ENCODE measurements around the gene SH2D1B. TPM values are rescaled to one million over a fixed set of nuclear protein-coding genes. Genes with fewer than 3 reads are reported as not detected.

SH2D1B gene
- total and polyA plus RNA-seq, 4 experiments from 2014 or later: 0.23 TPM; not detected in 3

GRCh38 chr1:162389971-162390370 lies 22.0 kb downstream of the SH2D1B start:
- Mint-ChIP-seq H3K36me3 (no peaks in the 10 kb centered on the region), H3K27ac (no peak overlapping the region), H3K4me3 (no peak overlapping the region), H3K4me1 (peaks cover 0 to 6% (median 0%) of the 10 kb centered on the region in 4 donors), H3K9me3 (no peaks in the 10 kb centered on the region), H3K27me3 (peaks cover 7 to 20% of the 10 kb centered on the region in 2 donors)
- H3K4me3 ChIP-seq (ENCODE audit: low read length in 2 of 2): no peak overlapping the region
- intact Hi-C loops (cut with micrococcal nuclease): loop anchor here (5.0 kb wide), 2 partner anchors 528 to 598 kb away; no protein-coding TSS in a partner anchor
- H3K9me3 ChIP-seq (ENCODE audit: control insufficient read depth in 1 of 2, low read length in 2 of 2): no peaks in the 10 kb centered on the region
- ChIA-PET POLR2A (ENCODE audit: partially characterized antibody) (no interaction called here), CTCF (ENCODE audit: partially characterized antibody) (interaction anchor here (1.4 kb wide), 1 partner anchor 11 kb away, joined by 3 read pairs; no protein-coding TSS in a partner anchor)
- no peaks in the 10 kb centered on the region for H3K36me3 ChIP-seq (ENCODE audit: insufficient read depth, low read length)
- no peaks in the 10 kb centered on the region for H3K27me3 ChIP-seq (ENCODE audit: insufficient read depth, low read length)
- no peaks in the 10 kb centered on the region for H3K4me1 ChIP-seq (ENCODE audit: insufficient read depth, low read length)
- no peak overlapping the region for H3K27ac ChIP-seq (ENCODE audit: low read depth, low read length)
- no peak for DNase-seq

- ChIA-PET CTCF (ENCODE audit: partially characterized antibody) (interaction anchor here (0.8 to 1.4 kb wide), 2 partner anchors 12 to 333 kb away, joined by 3 read pairs; no protein-coding TSS in a partner anchor), POLR2A (ENCODE audit: partially characterized antibody) (no interaction called here)
- no peaks in the 10 kb centered on the region for H3K36me3 ChIP-seq (ENCODE audit: insufficient read depth, low read length)
- no peak overlapping the region for H3K4me3 ChIP-seq (ENCODE audit: low read length in 2 of 2)
- no peak overlapping the region for H3K4me3 Mint-ChIP-seq
- no peaks in the 10 kb centered on the region for H3K4me1 ChIP-seq (ENCODE audit: insufficient read depth, low read length)
- no peak overlapping the region for H3K27ac ChIP-seq (ENCODE audit: low read depth, low read length)
- H3K9me3 ChIP-seq (ENCODE audit: control insufficient read depth in 1 of 2, low read length in 2 of 2): no peaks in the 10 kb centered on the region
- no peaks in the 10 kb centered on the region for H3K27me3 ChIP-seq (ENCODE audit: insufficient read depth, low read length)
- peaks cover 0 to 6% (median 0%) of the 10 kb centered on the region in 4 donors for H3K4me1 Mint-ChIP-seq
- H3K9me3 Mint-ChIP-seq: no peaks in the 10 kb centered on the region
- intact Hi-C loops (cut with micrococcal nuclease): no loop called here
- no peak for DNase-seq
- H3K27ac Mint-ChIP-seq: no peak overlapping the region
- peaks cover 7 to 20% of the 10 kb centered on the region in 2 donors for H3K27me3 Mint-ChIP-seq
- H3K36me3 Mint-ChIP-seq: no peaks in the 10 kb centered on the region
Observed at GRCh38 chr1:162389021-162389818, 22.7 kb downstream of the SH2D1B start.

- no peaks in the 10 kb centered on the region for H3K9me3 Mint-ChIP-seq
- H3K27me3 Mint-ChIP-seq: peaks cover 8 to 20% of the 10 kb centered on the region in 2 donors
- H3K4me3 Mint-ChIP-seq: no peak overlapping the region
- no peak overlapping the region for H3K27ac ChIP-seq (ENCODE audit: low read depth, low read length)
- no peaks in the 10 kb centered on the region for H3K4me1 ChIP-seq (ENCODE audit: insufficient read depth, low read length)
- intact Hi-C loops (cut with micrococcal nuclease): no loop called here
- ChIA-PET CTCF (ENCODE audit: partially characterized antibody) (no interaction called here), POLR2A (ENCODE audit: partially characterized antibody) (no interaction called here)
- no peak overlapping the region for H3K27ac Mint-ChIP-seq
- H3K4me3 ChIP-seq (ENCODE audit: low read length in 2 of 2): no peak overlapping the region
- no peaks in the 10 kb centered on the region for H3K36me3 ChIP-seq (ENCODE audit: insufficient read depth, low read length)
- DNase-seq: no peak
- H3K4me1 Mint-ChIP-seq: peaks cover 0 to 6% (median 0%) of the 10 kb centered on the region in 4 donors
- H3K27me3 ChIP-seq (ENCODE audit: insufficient read depth, low read length): no peaks in the 10 kb centered on the region
- H3K9me3 ChIP-seq (ENCODE audit: control insufficient read depth in 1 of 2, low read length in 2 of 2): no peaks in the 10 kb centered on the region
- no peaks in the 10 kb centered on the region for H3K36me3 Mint-ChIP-seq
Observed at GRCh38 chr1:162388615-162389014, 23.3 kb downstream of the SH2D1B start.

- H3K9me3 ChIP-seq (ENCODE audit: control insufficient read depth in 1 of 2, low read length in 2 of 2): no peaks in the 10 kb centered on the region
- H3K4me3 ChIP-seq (ENCODE audit: low read length in 2 of 2): no peak overlapping the region
- no peaks in the 10 kb centered on the region for H3K27me3 ChIP-seq (ENCODE audit: insufficient read depth, low read length)
- Mint-ChIP-seq H3K4me3 (no peak overlapping the region), H3K4me1 (peaks cover 0 to 6% (median 0%) of the 10 kb centered on the region in 4 donors), H3K27me3 (peaks cover 8 to 20% of the 10 kb centered on the region in 2 donors), H3K27ac (no peak overlapping the region), H3K36me3 (no peaks in the 10 kb centered on the region), H3K9me3 (no peaks in the 10 kb centered on the region)
- no peak overlapping the region for H3K27ac ChIP-seq (ENCODE audit: low read depth, low read length)
- CTCF ChIA-PET (ENCODE audit: partially characterized antibody): no interaction called here
- no peak for DNase-seq
- intact Hi-C loops (cut with micrococcal nuclease): no loop called here
- no peaks in the 10 kb centered on the region for H3K4me1 ChIP-seq (ENCODE audit: insufficient read depth, low read length)
- H3K36me3 ChIP-seq (ENCODE audit: insufficient read depth, low read length): no peaks in the 10 kb centered on the region
- POLR2A ChIA-PET (ENCODE audit: partially characterized antibody): no interaction called here
Observed at GRCh38 chr1:162388083-162388594, 23.8 kb downstream of the SH2D1B start.

DNA sequence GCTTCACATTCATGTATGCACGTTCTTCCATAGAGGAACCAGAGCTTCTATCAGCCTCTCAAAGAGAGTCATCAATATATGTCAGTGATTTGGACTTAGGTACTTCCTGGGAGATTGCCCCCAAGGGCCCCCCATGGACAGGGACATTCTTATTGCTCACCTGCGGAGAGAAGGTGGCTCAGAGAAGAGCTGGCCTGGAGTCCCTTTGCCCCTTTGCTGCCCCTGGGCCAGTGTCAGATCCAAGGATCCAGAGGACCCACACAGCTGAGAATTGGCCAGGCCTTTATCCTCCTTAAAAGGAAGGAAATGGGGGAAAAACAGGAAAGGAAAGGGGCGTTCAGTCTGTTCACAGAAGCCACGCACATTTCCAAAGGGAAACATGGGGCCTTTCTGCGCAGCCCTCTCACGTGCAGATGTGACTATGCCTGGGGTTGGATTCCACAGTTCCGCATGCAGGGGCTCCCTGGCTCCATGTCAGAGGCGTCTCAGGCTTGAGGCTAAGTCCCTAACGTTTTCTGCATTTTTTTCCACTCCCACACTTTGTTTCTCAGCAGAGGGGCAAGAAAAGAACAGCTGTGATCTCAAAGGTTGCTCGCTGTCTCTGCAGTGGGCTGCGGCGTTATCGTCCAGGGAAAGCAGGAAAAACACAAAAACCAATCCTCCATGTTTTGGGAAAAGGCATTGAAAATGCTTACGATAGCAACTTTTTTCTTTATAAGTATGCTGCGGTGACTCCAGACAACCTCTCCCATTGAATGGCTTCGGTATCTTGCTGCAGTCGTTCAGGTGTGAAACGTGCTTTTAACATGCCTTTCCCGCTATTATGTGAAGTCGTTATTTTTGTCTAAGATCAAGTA lies 24.5 kb downstream of the SH2D1B start:
- H3K27ac ChIP-seq (ENCODE audit: low read depth, low read length): no peak overlapping the region
- ChIA-PET POLR2A (ENCODE audit: partially characterized antibody) (no interaction called here), CTCF (ENCODE audit: partially characterized antibody) (no interaction called here)
- peaks cover 0 to 6% (median 0%) of the 10 kb centered on the region in 4 donors for H3K4me1 Mint-ChIP-seq
- H3K9me3 ChIP-seq (ENCODE audit: control insufficient read depth in 1 of 2, low read length in 2 of 2): no peaks in the 10 kb centered on the region
- H3K4me1 ChIP-seq (ENCODE audit: insufficient read depth, low read length): no peaks in the 10 kb centered on the region
- no peaks in the 10 kb centered on the region for H3K9me3 Mint-ChIP-seq
- no peak overlapping the region for H3K4me3 Mint-ChIP-seq
- no peak overlapping the region for H3K27ac Mint-ChIP-seq
- no peaks in the 10 kb centered on the region for H3K36me3 ChIP-seq (ENCODE audit: insufficient read depth, low read length)
- peaks cover 7 to 20% of the 10 kb centered on the region in 2 donors for H3K27me3 Mint-ChIP-seq
- no peaks in the 10 kb centered on the region for H3K36me3 Mint-ChIP-seq
- no peak for DNase-seq
- no peak overlapping the region for H3K4me3 ChIP-seq (ENCODE audit: low read length in 2 of 2)
- intact Hi-C loops (cut with micrococcal nuclease): no loop called here
- H3K27me3 ChIP-seq (ENCODE audit: insufficient read depth, low read length): no peaks in the 10 kb centered on the region

DNA sequence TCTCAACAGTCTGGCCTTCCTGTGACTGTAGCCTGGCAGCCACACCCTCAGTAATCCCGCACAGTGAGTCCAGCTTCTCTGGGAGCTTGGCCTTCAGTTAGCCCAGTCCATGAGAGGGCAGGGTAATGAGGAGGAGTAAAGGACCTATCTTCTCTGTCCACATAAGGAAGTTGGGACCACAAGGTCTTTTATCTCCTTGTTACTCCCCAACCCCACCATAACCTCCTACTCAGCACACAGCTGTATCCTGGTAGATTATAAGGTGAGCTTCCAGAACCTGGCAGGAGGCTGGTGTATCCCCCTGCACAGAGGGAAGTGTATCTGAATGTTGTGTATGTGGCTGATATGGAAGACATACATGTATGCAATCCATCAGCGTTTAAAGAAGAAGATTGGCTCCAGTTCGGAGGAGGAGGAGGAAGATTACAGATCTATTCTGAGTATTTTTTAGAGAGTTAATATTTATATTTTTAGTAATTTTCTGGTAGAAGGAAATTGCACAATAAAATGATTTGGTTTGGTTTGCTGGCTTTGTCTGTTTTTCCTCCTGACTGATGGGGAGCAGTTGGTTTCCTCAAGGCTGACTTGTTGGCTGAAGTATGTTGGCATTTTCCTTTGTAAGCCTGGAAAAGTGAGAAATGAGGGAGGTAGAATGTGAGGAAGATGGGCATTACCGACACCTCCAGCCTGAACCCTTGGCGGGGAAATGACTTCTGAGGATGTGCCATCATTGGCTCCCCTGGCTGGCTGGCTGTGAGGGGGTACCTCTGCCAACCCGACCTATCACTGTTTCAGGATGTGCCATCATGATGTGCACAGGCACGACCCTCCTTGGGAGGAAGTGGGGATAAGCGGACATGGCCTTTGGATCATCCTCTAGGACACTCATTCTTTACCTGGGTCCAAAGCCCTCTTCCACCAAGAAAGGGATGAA lies 25.4 kb downstream of the SH2D1B start:
- H3K9me3 ChIP-seq (ENCODE audit: control insufficient read depth in 1 of 2, low read length in 2 of 2): no peaks in the 10 kb centered on the region
- no peaks in the 10 kb centered on the region for H3K9me3 Mint-ChIP-seq
- no peak for DNase-seq
- H3K4me1 ChIP-seq (ENCODE audit: insufficient read depth, low read length): no peaks in the 10 kb centered on the region
- H3K36me3 ChIP-seq (ENCODE audit: insufficient read depth, low read length): no peaks in the 10 kb centered on the region
- H3K36me3 Mint-ChIP-seq: no peaks in the 10 kb centered on the region
- ChIA-PET POLR2A (ENCODE audit: partially characterized antibody) (no interaction called here), CTCF (ENCODE audit: partially characterized antibody) (no interaction called here)
- H3K27ac Mint-ChIP-seq: no peak overlapping the region
- H3K4me1 Mint-ChIP-seq: peaks cover 0 to 2% (median 0%) of the 10 kb centered on the region in 4 donors
- peaks cover 7 to 20% of the 10 kb centered on the region in 2 donors for H3K27me3 Mint-ChIP-seq
- H3K4me3 Mint-ChIP-seq: no peak overlapping the region
- H3K27ac ChIP-seq (ENCODE audit: low read depth, low read length): no peak overlapping the region
- intact Hi-C loops (cut with micrococcal nuclease): no loop called here
- H3K27me3 ChIP-seq (ENCODE audit: insufficient read depth, low read length): no peaks in the 10 kb centered on the region
- H3K4me3 ChIP-seq (ENCODE audit: low read length in 2 of 2): no peak overlapping the region

Measured in CD4-positive, alpha-beta memory T cell (primary cell).